Breast epithelium (tissue), 3 donors: Measurements from ENCODE around the gene PUM2.

Experiments used
- CTCF ChIP-seq, 3 donors: fragments of 450-650 bp; IDR thresholded peaks; one replicate each; pipeline ENCODE4 v1.5.1; 2016 to 2017; ENCODE audit warnings: antibody characterized with exemption in 3 of 3, mild to moderate bottlenecking in 3 of 3, moderate library complexity in 3 of 3
- POLR2A ChIP-seq: fragments of 450-650 bp; IDR thresholded peaks from one replicate; pipeline ENCODE4 v1.6.1; 2016; ENCODE audit warnings: antibody characterized with exemption, mild to moderate bottlenecking, moderate library complexity
- POLR2AphosphoS5 ChIP-seq, 3 donors: sonication (generic); formaldehyde crosslinking; IDR thresholded peaks; one replicate each; pipeline ENCODE4 v1.6.1; 2017; ENCODE audit warnings: antibody characterized with exemption in 3 of 3

DNA sequence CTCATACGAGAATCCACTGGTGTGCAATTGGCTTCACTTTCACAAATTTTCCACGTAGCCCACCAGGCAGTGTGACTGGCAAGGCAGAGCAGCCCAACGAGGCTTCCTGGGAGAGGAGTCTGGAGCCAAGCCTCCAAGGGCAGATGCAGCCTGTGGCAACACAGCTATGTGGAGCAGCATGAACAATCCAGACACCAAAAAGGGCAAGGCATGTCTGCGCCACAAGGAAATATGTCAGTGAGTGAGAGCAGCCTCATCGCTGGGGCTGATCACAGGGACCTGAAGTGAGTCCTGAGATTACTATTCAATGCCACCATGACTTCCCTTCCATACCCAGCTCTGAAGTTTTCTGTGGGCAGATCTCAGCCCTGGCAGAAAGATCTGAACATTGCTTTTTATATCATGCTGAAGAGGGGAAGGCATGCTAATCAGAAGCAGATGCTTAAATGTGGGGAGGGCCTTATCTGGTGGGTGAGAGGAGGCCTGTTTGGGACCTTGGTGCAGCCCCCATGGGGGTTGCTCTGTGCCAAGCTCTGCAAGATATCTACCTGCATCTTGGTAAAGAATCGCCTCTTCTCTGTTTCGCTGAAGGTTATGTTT lies 40.0 kb upstream of the PUM2 start:
- TF ChIP-seq CTCF (IDR thresholded peaks at IDR 0.05): no peak
- no peak for TF ChIP-seq POLR2A
- TF ChIP-seq POLR2AphosphoS5 (IDR thresholded peaks at IDR 0.05): no peak
